Endothelial cell of umbilical vein (primary cell): Measurements from ENCODE around the gene BCAS3.

Experiments used
- EZH2 ChIP-seq: IDR thresholded peaks from 2 replicates; pipeline ENCODE4 v1.6.1; 2012; ENCODE audit warnings: borderline replicate concordance, low read depth, mild to moderate bottlenecking, moderate library complexity, low read length, inconsistent platforms; ENCODE audit not compliant: severe bottlenecking
- MYC ChIP-seq: IDR thresholded peaks from one replicate; pipeline ENCODE4 v1.6.1; 2011; ENCODE audit warnings: mild to moderate bottlenecking, low read depth, low read length
- POLR2A ChIP-seq: IDR thresholded peaks from 2 replicates; pipeline ENCODE4 v1.6.1; 2012; ENCODE audit warnings: low read depth, mild to moderate bottlenecking, control low read depth, low read length
- POLR2AphosphoS5 ChIP-seq: IDR thresholded peaks from 2 replicates; pipeline ENCODE4 v1.6.1; 2012; ENCODE audit warnings: low read depth, mild to moderate bottlenecking, control low read depth, low read length, moderate library complexity; ENCODE audit not compliant: insufficient read depth
- TF ChIP-seq, protein P1 (sequence below), 2 donors: IDR thresholded peaks; 1 replicate in 1 of 2; 2 replicates in 1 of 2; pipeline ENCODE4 v1.5.1; 2011; ENCODE audit warnings: low read length in 2 of 2, mild to moderate bottlenecking in 2 of 2, moderate library complexity in 2 of 2, control low read depth in 1 of 2, inconsistent platforms in 1 of 2, low read depth in 1 of 2; ENCODE audit not compliant: insufficient read depth in 1 of 2; ENCODE audit errors: extremely low read depth in 1 of 2
- TF ChIP-seq, protein P2 (sequence below): IDR thresholded peaks from 2 replicates; pipeline ENCODE4 v1.6.1; 2011; ENCODE audit not compliant: insufficient read depth, insufficient read length

DNA sequence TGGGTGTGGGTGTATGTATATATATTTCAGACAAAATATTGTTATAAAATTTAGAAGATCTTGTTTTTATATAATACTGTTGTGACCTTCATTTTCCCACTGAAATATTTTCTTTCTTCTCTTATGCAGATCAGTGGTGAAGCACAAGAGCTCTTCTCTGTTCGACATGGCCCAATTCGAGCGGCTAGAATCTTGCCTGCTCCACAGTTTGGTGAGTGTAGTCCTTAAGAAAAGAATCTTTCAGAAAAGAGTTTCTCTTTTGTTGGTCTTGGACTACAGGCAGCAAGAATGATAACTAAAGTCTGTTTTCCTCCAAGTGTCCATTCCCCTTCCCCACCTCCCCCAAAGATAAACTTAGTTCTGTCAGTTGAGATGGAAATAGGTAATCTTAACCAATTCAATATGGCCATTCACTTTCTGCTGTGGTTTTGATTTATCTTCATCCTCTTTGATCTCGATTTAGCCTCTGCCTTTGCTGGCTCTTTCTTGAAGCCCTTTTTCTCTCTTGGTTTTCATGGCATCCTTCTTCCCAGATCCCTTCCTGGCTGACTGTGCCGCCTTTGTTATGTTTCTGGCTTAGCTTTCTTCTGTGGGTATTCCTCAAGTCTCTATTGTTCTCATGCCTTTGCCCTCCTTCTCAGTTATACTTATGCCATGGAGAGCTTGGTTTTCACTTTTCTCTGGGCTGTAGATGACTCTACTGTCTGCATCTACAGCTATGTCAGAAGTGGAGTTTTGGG, 69.6 kb downstream of the BCAS3 start:
- TF ChIP-seq, protein P1, sequence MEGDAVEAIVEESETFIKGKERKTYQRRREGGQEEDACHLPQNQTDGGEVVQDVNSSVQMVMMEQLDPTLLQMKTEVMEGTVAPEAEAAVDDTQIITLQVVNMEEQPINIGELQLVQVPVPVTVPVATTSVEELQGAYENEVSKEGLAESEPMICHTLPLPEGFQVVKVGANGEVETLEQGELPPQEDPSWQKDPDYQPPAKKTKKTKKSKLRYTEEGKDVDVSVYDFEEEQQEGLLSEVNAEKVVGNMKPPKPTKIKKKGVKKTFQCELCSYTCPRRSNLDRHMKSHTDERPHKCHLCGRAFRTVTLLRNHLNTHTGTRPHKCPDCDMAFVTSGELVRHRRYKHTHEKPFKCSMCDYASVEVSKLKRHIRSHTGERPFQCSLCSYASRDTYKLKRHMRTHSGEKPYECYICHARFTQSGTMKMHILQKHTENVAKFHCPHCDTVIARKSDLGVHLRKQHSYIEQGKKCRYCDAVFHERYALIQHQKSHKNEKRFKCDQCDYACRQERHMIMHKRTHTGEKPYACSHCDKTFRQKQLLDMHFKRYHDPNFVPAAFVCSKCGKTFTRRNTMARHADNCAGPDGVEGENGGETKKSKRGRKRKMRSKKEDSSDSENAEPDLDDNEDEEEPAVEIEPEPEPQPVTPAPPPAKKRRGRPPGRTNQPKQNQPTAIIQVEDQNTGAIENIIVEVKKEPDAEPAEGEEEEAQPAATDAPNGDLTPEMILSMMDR (IDR thresholded peaks at IDR 0.05; ENCODE audit: extremely low read depth in 1 of 2, insufficient read depth in 1 of 2, low read depth in 1 of 2, low read length in 2 of 2): no peak
- TF ChIP-seq POLR2A (no peak), POLR2AphosphoS5 (no peak), EZH2 (no peak), MYC (no peak)
- TF ChIP-seq, protein P2, sequence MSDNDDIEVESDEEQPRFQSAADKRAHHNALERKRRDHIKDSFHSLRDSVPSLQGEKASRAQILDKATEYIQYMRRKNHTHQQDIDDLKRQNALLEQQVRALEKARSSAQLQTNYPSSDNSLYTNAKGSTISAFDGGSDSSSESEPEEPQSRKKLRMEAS: no peak
